NCI-H526 treated with DMSO at 0.1 percent for 48 hours (cell line): Measurements from ENCODE around the gene TP63.

Experiments
- DNase-seq: peaks from one replicate; lab custom pipeline; 2025; lab: John Stamatoyannopoulos, UW

TP63 gene

DNA sequence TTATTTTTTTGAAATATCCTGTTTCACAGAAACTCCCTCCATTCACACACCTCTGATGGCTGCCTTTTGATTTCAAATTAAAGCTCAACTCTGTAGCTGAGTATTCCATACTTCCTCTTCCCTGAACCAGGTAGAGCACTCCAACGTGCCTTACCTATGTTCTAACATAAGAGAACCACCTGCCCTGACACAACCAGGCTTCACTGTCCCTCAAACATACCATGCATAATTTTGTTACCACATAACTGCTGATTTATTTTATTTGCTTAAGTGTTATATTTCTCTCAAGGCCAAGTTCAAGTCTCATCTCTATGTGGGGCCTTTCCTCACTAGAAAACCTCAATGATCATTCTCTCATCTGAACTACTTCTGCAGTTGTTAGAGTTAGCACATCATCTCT lies 279.8 kb downstream of the TP63 start:
- DNase-seq = no peak

DNA sequence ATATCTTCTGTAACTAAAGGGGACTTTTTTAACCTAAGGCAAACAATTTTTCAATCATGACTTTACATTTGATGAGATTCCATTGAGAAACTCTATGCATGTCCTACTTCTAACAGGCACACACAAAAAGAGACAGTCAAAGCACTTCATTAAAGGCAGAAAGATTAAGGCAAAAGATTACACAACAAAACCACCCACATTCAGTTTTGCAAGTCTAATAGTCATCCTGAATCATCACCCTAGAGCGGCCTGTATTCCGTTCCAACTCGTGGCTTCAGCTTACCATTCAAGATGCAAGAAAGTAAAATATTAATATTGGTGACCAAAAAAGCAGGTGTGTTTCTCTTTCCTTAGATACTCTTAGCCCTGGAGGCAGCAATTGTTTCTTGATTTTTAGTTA lies 283.6 kb downstream of the TP63 start:
- no peak for DNase-seq

DNA sequence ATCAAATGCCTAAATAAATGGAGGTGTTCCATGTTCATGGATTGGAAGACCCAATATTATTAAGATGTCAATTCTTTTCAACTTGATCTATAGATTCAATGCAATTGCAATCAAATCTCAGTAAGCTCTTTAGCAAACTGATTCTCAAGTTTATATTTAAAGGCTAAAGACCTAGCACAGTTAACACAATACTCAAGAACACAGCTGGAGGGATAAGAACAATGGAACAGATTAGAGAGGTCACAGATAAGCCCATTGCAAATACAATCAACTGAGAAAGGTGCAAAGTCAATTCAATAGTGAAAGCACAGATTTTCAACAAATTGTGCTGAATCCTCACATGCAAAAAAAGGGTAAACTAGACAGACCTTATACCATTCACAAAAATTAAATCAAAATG lies 290.6 kb downstream of the TP63 start:
- DNase-seq = no peak

DNA sequence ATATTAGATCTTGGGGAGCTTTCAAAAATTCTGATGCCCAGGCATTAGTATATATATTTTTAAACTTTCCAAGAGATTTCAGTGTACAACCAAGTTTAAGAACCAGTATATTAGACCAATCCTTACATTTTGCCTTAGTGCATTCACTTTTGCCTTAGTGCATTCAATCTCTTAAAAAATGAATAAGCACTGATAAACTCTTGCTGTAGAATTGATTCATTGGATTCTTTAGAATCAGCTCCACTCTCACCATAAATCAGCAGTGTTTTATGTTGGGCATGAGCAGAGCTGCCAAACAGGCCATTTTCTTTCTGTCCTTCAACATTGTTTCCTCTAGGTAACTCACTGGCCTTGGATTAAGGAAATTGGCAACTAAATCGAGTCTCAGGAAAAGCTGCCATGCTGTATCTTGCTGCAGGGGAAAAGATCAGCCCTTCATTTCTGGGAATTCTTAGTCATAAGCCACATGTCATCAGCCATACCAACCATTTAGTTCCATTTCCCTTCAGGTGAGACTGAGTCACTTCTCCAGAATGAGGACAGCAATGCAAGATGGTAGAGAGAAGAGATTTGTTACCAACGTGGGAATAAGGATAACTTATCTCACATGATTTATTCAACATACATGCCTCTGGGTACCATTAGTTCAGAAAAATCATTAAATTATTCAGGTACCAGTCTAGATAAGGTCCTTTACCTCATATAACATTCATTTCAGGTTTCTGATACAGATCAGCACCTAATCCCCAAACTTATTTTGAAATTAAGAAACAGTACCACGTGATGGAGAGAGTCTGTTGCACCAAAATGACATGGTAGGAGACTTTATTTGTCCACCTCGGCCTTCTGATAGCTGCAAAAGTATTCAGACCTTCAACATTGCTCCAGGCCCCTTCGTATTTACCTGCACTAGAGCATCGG lies 297.0 kb downstream of the TP63 start:
- no peak for DNase-seq

DNA sequence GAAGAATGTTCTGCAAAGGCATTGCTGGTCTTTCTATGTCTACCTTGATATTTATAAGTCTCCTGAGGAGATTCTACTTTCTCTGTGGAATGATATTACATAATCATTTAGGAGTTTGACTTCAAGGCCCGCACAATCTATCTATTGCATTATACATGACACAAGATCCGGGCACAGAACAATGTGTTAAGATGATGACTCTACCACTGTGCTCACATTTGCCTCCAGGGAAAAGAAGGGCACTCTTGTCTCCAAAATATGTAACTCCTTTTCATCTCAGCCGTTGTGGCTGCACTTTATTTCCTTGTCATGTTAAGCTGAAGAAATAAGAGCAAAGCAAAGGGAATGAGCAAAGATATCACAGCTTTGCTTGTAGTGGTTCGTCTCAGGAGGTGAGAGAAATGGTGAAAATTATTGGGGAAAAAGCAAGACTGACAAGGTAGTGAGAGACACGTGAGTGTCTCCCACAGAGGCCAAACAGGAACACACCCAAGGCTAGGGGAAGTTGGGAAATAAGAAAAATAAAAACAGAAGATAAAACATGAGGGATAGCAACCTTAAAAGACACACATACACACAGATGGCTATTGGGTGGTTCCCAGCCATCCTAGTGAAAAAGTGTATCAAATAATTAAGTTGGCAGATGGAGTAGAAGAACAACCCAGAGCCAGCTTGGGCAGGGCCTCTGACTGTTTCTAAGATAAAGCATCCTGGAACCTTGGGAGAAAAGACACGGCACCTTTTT lies 305.2 kb downstream of the TP63 start:
- DNase-seq = no peak

DNA sequence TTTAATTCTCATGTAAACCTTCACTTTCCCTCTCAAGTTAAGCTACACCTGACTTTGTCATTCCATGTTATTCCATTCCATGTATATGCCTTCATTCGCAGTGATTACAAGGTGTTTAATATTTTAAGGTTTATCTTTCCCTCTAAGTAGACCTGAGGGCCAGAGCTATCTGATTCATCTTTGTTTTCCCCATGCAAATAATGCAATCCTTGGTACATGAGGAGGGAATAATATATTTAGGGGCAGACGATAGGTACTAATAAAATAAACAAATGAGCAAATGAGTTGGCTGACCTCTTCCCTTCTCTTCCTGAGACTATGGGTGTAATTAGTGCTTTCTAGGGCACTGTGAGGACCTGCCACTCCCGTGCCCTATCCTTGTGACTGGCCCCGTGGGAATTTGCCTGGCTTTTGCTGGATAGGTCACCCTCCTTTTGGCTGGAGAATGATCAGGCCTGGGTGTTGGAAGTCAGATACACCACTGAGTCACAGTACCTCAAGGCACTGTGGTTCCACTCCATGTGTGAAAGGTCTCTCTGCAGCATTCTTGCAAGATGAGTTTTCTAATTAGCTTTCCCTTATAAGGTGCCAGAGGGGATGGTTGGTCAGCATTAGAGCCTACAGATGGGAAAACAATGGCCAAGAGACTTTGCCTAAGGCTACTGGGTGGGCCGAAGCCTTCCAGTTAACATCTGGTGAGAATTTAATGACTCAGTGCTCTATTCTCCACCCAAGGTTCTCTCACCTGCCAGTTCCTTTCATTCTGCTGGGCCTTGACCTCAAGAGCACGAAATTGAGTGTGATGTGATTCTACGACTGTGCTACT lies 306.3 kb downstream of the TP63 start:
- peak; percentile 10 for DNase-seq

DNA sequence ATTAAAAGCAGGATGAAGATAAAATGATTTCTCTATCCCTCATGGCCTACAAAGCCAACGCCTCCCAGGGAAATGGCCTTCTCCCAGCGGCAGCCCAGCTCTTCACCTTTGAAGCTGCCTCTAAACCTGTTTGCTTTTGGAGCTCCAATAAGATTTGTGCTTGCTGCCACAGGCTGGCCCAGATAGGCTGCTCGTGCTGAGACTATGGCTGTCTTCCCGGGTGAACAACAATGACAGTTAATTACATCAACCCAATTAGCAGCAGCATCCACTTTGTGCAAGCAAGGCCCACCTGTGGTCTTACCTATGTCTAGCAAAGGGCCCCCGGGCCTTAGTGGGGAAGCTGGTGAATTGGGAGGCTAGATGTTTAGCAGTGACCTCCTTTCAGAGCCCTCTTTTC lies 309.9 kb downstream of the TP63 start:
- no peak for DNase-seq

DNA sequence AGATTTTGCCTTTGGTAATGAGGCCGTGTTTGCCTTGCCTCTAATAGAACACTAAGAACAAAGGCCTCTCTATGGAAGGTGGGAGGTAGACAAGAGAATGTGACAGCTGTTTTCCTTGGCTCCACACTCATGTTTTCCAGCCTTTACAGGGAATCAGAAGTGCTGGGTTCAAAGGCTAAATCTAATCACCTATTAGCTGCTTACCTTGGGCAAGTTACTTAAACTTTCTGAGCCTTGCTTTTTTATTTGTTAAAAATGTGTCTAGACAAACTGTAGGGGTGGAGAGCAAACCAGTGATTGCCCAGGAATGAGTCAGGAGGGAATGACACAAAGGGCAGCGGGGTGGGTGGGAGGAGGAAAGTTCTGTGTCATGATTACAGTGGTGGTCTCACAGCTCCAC lies 310.5 kb downstream of the TP63 start:
- DNase-seq = no peak

DNA sequence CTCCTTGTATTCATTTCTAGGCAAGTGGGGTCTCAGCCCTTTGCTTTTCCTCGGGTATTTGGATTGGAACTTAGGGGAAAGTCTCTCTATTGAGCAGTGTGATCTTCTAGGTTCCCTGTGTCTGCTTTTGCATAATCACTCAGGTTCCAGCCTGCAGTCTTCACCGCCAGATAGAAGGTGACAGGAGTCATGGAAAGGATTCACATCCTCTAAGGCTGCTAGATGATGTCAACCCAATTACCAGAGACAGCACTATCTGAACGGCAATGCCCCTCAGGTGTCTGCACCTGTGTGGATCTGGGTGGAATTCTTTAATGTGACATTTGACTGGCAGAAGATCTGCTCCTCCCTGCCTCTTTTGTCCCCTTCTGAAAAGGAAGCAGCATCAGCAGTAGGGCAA lies 311.8 kb downstream of the TP63 start:
- no peak for DNase-seq

DNA sequence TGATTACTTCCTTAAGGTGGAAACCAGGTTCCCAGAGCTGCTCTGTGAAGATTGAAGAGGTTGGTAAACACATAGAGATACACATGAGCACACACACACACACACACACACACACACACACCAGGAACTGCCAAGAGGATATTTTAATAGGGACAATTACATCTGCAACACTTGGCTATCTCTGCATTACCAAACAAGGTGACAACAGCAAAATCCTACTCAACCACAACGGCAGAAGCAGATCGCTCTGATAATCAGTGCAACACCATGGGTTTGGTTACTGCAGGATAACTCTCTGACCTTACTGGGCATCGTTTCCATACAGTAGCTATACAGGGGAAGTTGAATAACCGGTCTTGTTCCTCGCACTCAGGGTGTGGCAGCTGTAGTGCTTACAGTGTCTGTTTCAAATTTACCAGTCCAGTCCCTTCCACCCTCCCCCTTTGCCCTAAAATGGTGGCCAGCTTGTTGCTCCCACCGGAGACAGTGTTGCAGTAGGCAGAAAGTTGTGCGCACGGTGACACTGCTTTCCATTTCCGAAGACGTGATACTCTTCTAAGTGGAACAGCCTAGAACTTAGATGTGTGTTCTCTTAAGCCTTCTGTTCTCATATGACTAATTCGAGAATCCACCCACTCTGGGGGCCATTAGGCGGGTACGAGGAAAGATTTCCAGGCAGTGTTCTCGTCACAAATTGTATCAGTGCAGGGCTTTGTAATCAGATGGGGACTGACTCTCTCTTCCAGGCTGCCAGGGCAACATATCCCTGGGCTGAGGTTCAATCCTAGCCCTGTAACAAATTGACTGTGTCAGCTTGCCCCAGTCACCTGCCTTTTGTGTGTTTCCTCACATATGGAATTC lies 313.3 kb downstream of the TP63 start:
- DNase-seq = no peak

DNA sequence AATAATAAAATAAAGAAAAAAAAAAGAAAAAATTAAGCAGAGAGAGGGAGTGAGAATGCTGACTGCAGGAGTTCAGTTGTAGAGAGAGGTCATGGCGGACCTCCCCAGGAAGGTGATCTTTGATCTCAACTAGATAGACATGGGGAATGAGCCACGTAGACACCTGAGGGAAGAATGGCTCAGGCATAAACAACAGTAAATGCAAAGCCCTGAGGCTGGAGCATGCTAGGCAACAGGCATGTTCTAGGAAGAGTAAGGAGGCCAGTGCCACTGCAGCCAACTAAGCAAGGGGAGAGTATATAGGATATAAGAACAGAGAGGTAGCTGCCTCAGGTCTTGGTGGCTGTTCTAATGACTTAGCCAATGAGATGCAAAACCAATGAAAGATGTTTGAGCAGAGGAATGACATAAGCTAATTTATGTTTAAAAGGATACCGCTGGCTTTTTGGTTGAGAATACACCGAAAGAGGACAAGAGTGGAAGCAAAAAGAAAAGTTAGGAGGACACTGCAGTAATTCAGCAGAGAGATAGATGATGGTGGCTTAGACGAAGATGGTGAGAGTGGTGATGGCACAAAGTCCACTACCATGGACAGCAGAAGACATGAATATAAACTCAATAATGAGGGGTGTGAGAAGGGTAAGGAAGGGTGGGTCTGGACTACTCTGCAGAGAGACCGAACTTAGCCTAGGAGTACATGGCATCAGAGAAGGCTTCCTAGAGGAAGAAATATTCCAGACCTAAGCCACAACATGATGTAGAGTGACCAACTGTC lies 314.9 kb downstream of the TP63 start:
- DNase-seq = no peak
